ENCODE results near the gene SLCO3A1.

- TF ChIP-seq, protein P1, sequence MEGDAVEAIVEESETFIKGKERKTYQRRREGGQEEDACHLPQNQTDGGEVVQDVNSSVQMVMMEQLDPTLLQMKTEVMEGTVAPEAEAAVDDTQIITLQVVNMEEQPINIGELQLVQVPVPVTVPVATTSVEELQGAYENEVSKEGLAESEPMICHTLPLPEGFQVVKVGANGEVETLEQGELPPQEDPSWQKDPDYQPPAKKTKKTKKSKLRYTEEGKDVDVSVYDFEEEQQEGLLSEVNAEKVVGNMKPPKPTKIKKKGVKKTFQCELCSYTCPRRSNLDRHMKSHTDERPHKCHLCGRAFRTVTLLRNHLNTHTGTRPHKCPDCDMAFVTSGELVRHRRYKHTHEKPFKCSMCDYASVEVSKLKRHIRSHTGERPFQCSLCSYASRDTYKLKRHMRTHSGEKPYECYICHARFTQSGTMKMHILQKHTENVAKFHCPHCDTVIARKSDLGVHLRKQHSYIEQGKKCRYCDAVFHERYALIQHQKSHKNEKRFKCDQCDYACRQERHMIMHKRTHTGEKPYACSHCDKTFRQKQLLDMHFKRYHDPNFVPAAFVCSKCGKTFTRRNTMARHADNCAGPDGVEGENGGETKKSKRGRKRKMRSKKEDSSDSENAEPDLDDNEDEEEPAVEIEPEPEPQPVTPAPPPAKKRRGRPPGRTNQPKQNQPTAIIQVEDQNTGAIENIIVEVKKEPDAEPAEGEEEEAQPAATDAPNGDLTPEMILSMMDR (IDR thresholded peaks at IDR 0.05 in 2 of 3, conservative IDR thresholded peaks at IDR 0.05 in 1 of 3; ENCODE audit: borderline replicate concordance in 1 of 3, insufficient read depth in 1 of 3, low read depth in 2 of 3, low read length in 2 of 3) = peak; percentile 46 to 58 (median 49); a peak in 5 of 6 replicates
- TF ChIP-seq REST (IDR thresholded peaks at IDR 0.05; ENCODE audit: low read depth) = no peak
- TF ChIP-seq POLR2AphosphoS5 (IDR thresholded peaks at IDR 0.05; ENCODE audit: low read depth, low read length) = no peak
- no peak for TF ChIP-seq ZNF274 (IDR thresholded peaks at IDR 0.05; ENCODE audit: low read depth, low read length)
- TF ChIP-seq SP1 (IDR thresholded peaks at IDR 0.05; ENCODE audit: low read depth) = no peak
- TF ChIP-seq POLR2A (IDR thresholded peaks at IDR 0.05; ENCODE audit: borderline replicate concordance, extremely low read depth, insufficient read depth, insufficient read length) = no peak
Measured at GRCh38 chr15:91855684-91856489, 2.4 kb downstream of the SLCO3A1 start.

Data from HCT116 (cell line).